ENCODE measurements around the gene SREBF1. TPM values are rescaled to one million over a fixed set of nuclear protein-coding genes. Genes with fewer than 3 reads are reported as not detected.

The SREBF1 gene
- polyA plus RNA-seq, 1 experiment: 13.6 TPM

- CTCF ChIA-PET: no interaction called here
- Histone ChIP-seq H3K27ac (ENCODE audit: low read depth, low read length) (no peak overlapping the region), H3K27me3 (ENCODE audit: control insufficient read depth, insufficient read depth, low read length) (no peaks in the 10 kb centered on the region), H3K4me3 (ENCODE audit: low read depth, low read length) (no peak overlapping the region), H3K9me3 (ENCODE audit: control insufficient read depth, insufficient read depth, low read length) (peaks cover 5% of the 10 kb centered on the region; the same call in 1 of the 2 replicates)
- POLR2A ChIA-PET: no interaction called here
- no peak for DNase-seq (ENCODE audit: low read depth, low spot score)
- TF ChIP-seq CTCF (IDR thresholded peaks at IDR 0.05; ENCODE audit: low read depth, low read length): no peak
Measured at GRCh38 chr17:17805575-17805974, 31.2 kb downstream of the SREBF1 start.

GRCh38 chr17:17804007-17804406 is 32.8 kb downstream of the SREBF1 start:
- no peak overlapping the region for H3K4me3 ChIP-seq (ENCODE audit: low read depth, low read length)
- no peak for DNase-seq (ENCODE audit: low read depth, low spot score)
- no peaks in the 10 kb centered on the region for H3K27me3 ChIP-seq (ENCODE audit: control insufficient read depth, insufficient read depth, low read length)
- no peaks in the 10 kb centered on the region; the same call in 1 of the 2 replicates for H3K9me3 ChIP-seq (ENCODE audit: control insufficient read depth, insufficient read depth, low read length)
- TF ChIP-seq CTCF (IDR thresholded peaks at IDR 0.05; ENCODE audit: low read depth, low read length): no peak
- ChIA-PET POLR2A (no interaction called here), CTCF (no interaction called here)
- no peak overlapping the region for H3K27ac ChIP-seq (ENCODE audit: low read depth, low read length)

GRCh38 chr17:17801800-17802481 is 34.8 kb downstream of the SREBF1 start:
- POLR2A ChIA-PET: no interaction called here
- TF ChIP-seq CTCF (IDR thresholded peaks at IDR 0.05; ENCODE audit: low read depth, low read length): no peak
- no peak for DNase-seq (ENCODE audit: low read depth, low spot score)
- Histone ChIP-seq H3K4me3 (ENCODE audit: low read depth, low read length) (no peak overlapping the region), H3K27me3 (ENCODE audit: control insufficient read depth, insufficient read depth, low read length) (no peaks in the 10 kb centered on the region), H3K9me3 (ENCODE audit: control insufficient read depth, insufficient read depth, low read length) (no peaks in the 10 kb centered on the region; the same call in 1 of the 2 replicates), H3K27ac (ENCODE audit: low read depth, low read length) (no peak overlapping the region)
- CTCF ChIA-PET: interaction anchor here (0.7 to 1.0 kb wide), 2 partner anchors 10 to 86 kb away, joined by 5 to 7 read pairs; no protein-coding TSS in a partner anchor

- no peak for TF ChIP-seq CTCF (IDR thresholded peaks at IDR 0.05; ENCODE audit: low read depth, low read length)
- no peak overlapping the region for H3K4me3 ChIP-seq (ENCODE audit: low read depth, low read length)
- POLR2A ChIA-PET: no interaction called here
- DNase-seq (ENCODE audit: low read depth, low spot score): no peak
- H3K27ac ChIP-seq (ENCODE audit: low read depth, low read length): no peak overlapping the region
- H3K27me3 ChIP-seq (ENCODE audit: control insufficient read depth, insufficient read depth, low read length): no peaks in the 10 kb centered on the region
- H3K9me3 ChIP-seq (ENCODE audit: control insufficient read depth, insufficient read depth, low read length): no peaks in the 10 kb centered on the region; the same call in 1 of the 2 replicates
- CTCF ChIA-PET: no interaction called here
Measured at GRCh38 chr17:17800504-17801021, 36.2 kb downstream of the SREBF1 start.

- Histone ChIP-seq H3K9me3 (ENCODE audit: control insufficient read depth, insufficient read depth, low read length) (no peaks in the 10 kb centered on the region; the same call in 1 of the 2 replicates), H3K4me3 (ENCODE audit: low read depth, low read length) (no peak overlapping the region), H3K27ac (ENCODE audit: low read depth, low read length) (no peak overlapping the region), H3K27me3 (ENCODE audit: control insufficient read depth, insufficient read depth, low read length) (no peaks in the 10 kb centered on the region)
- POLR2A ChIA-PET: no interaction called here
- no peak for TF ChIP-seq CTCF (IDR thresholded peaks at IDR 0.05; ENCODE audit: low read depth, low read length)
- DNase-seq (ENCODE audit: low read depth, low spot score): no peak
- CTCF ChIA-PET: no interaction called here
Measured at GRCh38 chr17:17798573-17799255, 38.1 kb downstream of the SREBF1 start.

Measured in AG04450 (cell line).